WERI-Rb-1 (cell line): Measurements from ENCODE around the gene MAGI1.
A peak's percentile ranks its signal among the peaks of the same experiment; 100 is the strongest.

ENCODE experiments used
- DNase-seq: peaks from one replicate; pipeline ENCODE4 v3.0.0-alpha.2; 2020
- H3K27ac ChIP-seq: fragments of 250-450 bp; sonication (Bioruptor Pico); 2 replicates; pipeline ENCODE4 v1.5.1; 2020; ENCODE audit warnings: mild to moderate bottlenecking, moderate library complexity
- H3K27me3 ChIP-seq: fragments of 250-450 bp; sonication (Bioruptor Pico); 2 replicates; pipeline ENCODE4 v1.5.1; 2021; ENCODE audit warnings: mild to moderate bottlenecking, low read depth, moderate library complexity; ENCODE audit not compliant: insufficient read depth, severe bottlenecking
- H3K36me3 ChIP-seq: fragments of 250-450 bp; sonication (Bioruptor Pico); 2 replicates; pipeline ENCODE4 v1.5.1; 2020; ENCODE audit warnings: mild to moderate bottlenecking, moderate library complexity
- H3K4me3 ChIP-seq: 2 replicates; pipeline ENCODE4 v1.5.1; 2011; ENCODE audit warnings: low read depth, mild to moderate bottlenecking, control low read depth, low read length
- H3K9me3 ChIP-seq: fragments of 250-450 bp; sonication (Bioruptor Pico); 2 replicates; pipeline ENCODE4 v1.5.1; 2021; ENCODE audit warnings: mild to moderate bottlenecking, moderate library complexity; ENCODE audit not compliant: severe bottlenecking
- CTCF ChIP-seq: IDR thresholded peaks from 2 replicates; pipeline ENCODE4 v1.5.1; 2011; ENCODE audit warnings: low read depth, mild to moderate bottlenecking, control low read depth, inconsistent platforms, low read length

Gene MAGI1

GRCh38 chr3:65335587-65335986, 703.1 kb downstream of the MAGI1 start:
- H3K9me3 ChIP-seq: no peaks in the 10 kb centered on the region
- no peak for TF ChIP-seq CTCF
- no peaks in the 10 kb centered on the region for H3K27me3 ChIP-seq
- H3K36me3 ChIP-seq: no peaks in the 10 kb centered on the region
- no peak for DNase-seq
- no peak overlapping the region for H3K4me3 ChIP-seq
- H3K27ac ChIP-seq: no peak overlapping the region

- H3K27ac ChIP-seq: no peak overlapping the region
- peak; percentile 9 for DNase-seq
- no peak overlapping the region for H3K4me3 ChIP-seq
- peak; percentile 49 for TF ChIP-seq CTCF
- H3K9me3 ChIP-seq: no peaks in the 10 kb centered on the region
- H3K36me3 ChIP-seq: no peaks in the 10 kb centered on the region
- no peaks in the 10 kb centered on the region for H3K27me3 ChIP-seq
Observed at GRCh38 chr3:65334045-65334665, 704.6 kb downstream of the MAGI1 start.

GRCh38 chr3:65331730-65332129, 707.0 kb downstream of the MAGI1 start:
- H3K27ac ChIP-seq: no peak overlapping the region
- no peak for DNase-seq

GRCh38 chr3:65330072-65330471, 708.6 kb downstream of the MAGI1 start:
- Histone ChIP-seq H3K27me3 (no peaks in the 10 kb centered on the region), H3K4me3 (no peak overlapping the region), H3K27ac (no peak overlapping the region), H3K9me3 (no peaks in the 10 kb centered on the region), H3K36me3 (no peaks in the 10 kb centered on the region)
- no peak for TF ChIP-seq CTCF
- DNase-seq: no peak

More at GRCh38 chr3:65331730-65332129, 707.0 kb downstream of the MAGI1 start:
- Histone ChIP-seq H3K27me3 (no peaks in the 10 kb centered on the region), H3K9me3 (no peaks in the 10 kb centered on the region), H3K4me3 (no peak overlapping the region), H3K36me3 (no peaks in the 10 kb centered on the region)
- TF ChIP-seq CTCF: no peak

- Histone ChIP-seq H3K36me3 (no peaks in the 10 kb centered on the region), H3K27me3 (no peaks in the 10 kb centered on the region), H3K4me3 (no peak overlapping the region), H3K9me3 (no peaks in the 10 kb centered on the region), H3K27ac (no peak overlapping the region)
- no peak for TF ChIP-seq CTCF
- DNase-seq: no peak
Observed at GRCh38 chr3:65328148-65328547, 710.6 kb downstream of the MAGI1 start.

GRCh38 chr3:65326574-65326973, 712.1 kb downstream of the MAGI1 start:
- H3K27ac ChIP-seq: no peak overlapping the region
- no peaks in the 10 kb centered on the region for H3K27me3 ChIP-seq
- no peaks in the 10 kb centered on the region for H3K9me3 ChIP-seq
- DNase-seq: no peak
- no peak overlapping the region for H3K4me3 ChIP-seq
- no peaks in the 10 kb centered on the region for H3K36me3 ChIP-seq
- TF ChIP-seq CTCF: no peak
